A549 (cell line): ENCODE measurements around the gene SBF2. TPM values are rescaled to one million over a fixed set of nuclear protein-coding genes. Genes with fewer than 3 reads are reported as not detected.

Experiments used
- ATAC-seq, 2 experiments: fragments of 200-7000 bp in 1 of 2; fragments of >200 bp in 1 of 2; cut with Nextera tagmentation in 1 of 2; cut with Tn5 transposase in 1 of 2; 3 replicates each; pipeline versions ENCODE4 v1.8.0 to v1.9.1; 2018 to 2020; ENCODE audit warnings: mild to moderate bottlenecking in 1 of 2, moderate library complexity in 1 of 2
- CTCF ChIA-PET: fragments of 300-600 bp; sonication (Branson Sonifier 250); formaldehyde crosslinking; extraction: SDS; loops from one replicate; lab custom pipeline; 2021; ENCODE audit warnings: antibody characterized with exemption, inconsistent platforms; lab: Yijun Ruan, JAX
- POLR2A ChIA-PET: fragments of 350-600 bp; formaldehyde crosslinking; extraction: SDS; loops from one replicate; lab custom pipeline; 2021; ENCODE audit warnings: antibody characterized with exemption, inconsistent platforms; lab: Yijun Ruan, JAX
- DNase-seq, 2 experiments: peaks; one replicate each; pipeline versions ENCODE4 v3.0.0 to v3.0.0-alpha.2; 2011 to 2016; ENCODE audit warnings: low read depth in 1 of 2, low spot score in 1 of 2
- FAIRE-seq: peaks from 2 replicates; lab custom pipeline; 2011; peaks lifted over from hg19 to GRCh38; lab: Jason Lieb, UNC
- H3K27ac ChIP-seq, 2 experiments: fragments of >200 bp; sonication (Bioruptor Twin); formaldehyde crosslinking; 3 replicates each; pipeline ENCODE4 v1.5.1; 2016 to 2017
- H3K4me1 ChIP-seq: fragments of >200 bp; sonication (Bioruptor Twin); formaldehyde crosslinking; 3 replicates; pipeline ENCODE4 v1.6.1; 2016
- H3K4me2 ChIP-seq: fragments of >200 bp; sonication (Bioruptor Twin); formaldehyde crosslinking; 3 replicates; pipeline ENCODE4 v1.6.1; 2016
- H3K4me3 ChIP-seq: fragments of >200 bp; sonication (Bioruptor Twin); formaldehyde crosslinking; 3 replicates; pipeline ENCODE4 v1.5.1; 2016
- H3K9me3 ChIP-seq: fragments of >200 bp; sonication (Bioruptor Twin); formaldehyde crosslinking; 3 replicates; pipeline ENCODE4 v1.6.1; 2016
- BHLHE40 ChIP-seq: IDR thresholded peaks from 2 replicates; pipeline ENCODE4 v1.6.1; 2012; ENCODE audit warnings: low read depth, low read length, inconsistent platforms
- CHD2 ChIP-seq: fragments of 150-350 bp; IDR thresholded peaks from 2 replicates; pipeline ENCODE4 v1.6.1; 2014; ENCODE audit warnings: low read length; ENCODE audit not compliant: partially characterized antibody
- EHF ChIP-seq: fragments of 250-450 bp; sonication (Bioruptor Pico); IDR thresholded peaks from 2 replicates; pipeline ENCODE4 v1.5.0; 2020; ENCODE audit warnings: mild to moderate bottlenecking
- EHMT2 ChIP-seq: fragments of 200-600 bp; sonication (generic); IDR thresholded peaks from 2 replicates; pipeline ENCODE4 v1.6.1; 2016; ENCODE audit warnings: antibody characterized with exemption, low read depth, mild to moderate bottlenecking, moderate library complexity
- FOSL2 ChIP-seq, 2 experiments: fragments of 450-650 bp in 1 of 2; fragments of >200 bp in 1 of 2; sonication (Bioruptor Twin) in 1 of 2; formaldehyde crosslinking; IDR thresholded peaks; 2 replicates each; pipeline versions ENCODE4 v1.5.0 to v1.6.1; 2016 to 2020; ENCODE audit warnings: mild to moderate bottlenecking in 1 of 2, moderate library complexity in 1 of 2
- FOXS1 ChIP-seq: fragments of 250-450 bp; sonication (Bioruptor Pico); IDR thresholded peaks from 2 replicates; pipeline ENCODE4 v1.5.0; 2020; ENCODE audit warnings: mild to moderate bottlenecking, moderate library complexity
- HDAC2 ChIP-seq: fragments of 200-600 bp; sonication (generic); IDR thresholded peaks from 2 replicates; pipeline ENCODE4 v1.6.1; 2016
- HOXA7 ChIP-seq: fragments of 250-450 bp; sonication (Bioruptor Pico); IDR thresholded peaks from 2 replicates; pipeline ENCODE4 v1.5.0; 2020; ENCODE audit warnings: mild to moderate bottlenecking, moderate library complexity
- HOXB13 ChIP-seq: fragments of 250-450 bp; sonication (Bioruptor Pico); IDR thresholded peaks from 2 replicates; pipeline ENCODE4 v1.5.0; 2020; ENCODE audit warnings: low read depth, mild to moderate bottlenecking, moderate library complexity
- KDM1A ChIP-seq: fragments of 200-600 bp; sonication (generic); IDR thresholded peaks from 2 replicates; pipeline ENCODE4 v1.6.1; 2016; ENCODE audit warnings: low read depth, mild to moderate bottlenecking
- MAZ ChIP-seq: fragments of 150-350 bp; IDR thresholded peaks from 2 replicates; pipeline ENCODE4 v1.6.1; 2014; ENCODE audit warnings: antibody characterized with exemption, low read depth, low read length, borderline replicate concordance
- MYC ChIP-seq: IDR thresholded peaks from 2 replicates; pipeline ENCODE4 v1.6.1; 2012; ENCODE audit warnings: mild to moderate bottlenecking, inconsistent platforms, low read length, improper control_type of control experiment, borderline replicate concordance
- NFE2L2 ChIP-seq: fragments of 150-350 bp; conservative IDR thresholded peaks from 2 replicates; pipeline ENCODE4 v1.6.1; 2014; ENCODE audit warnings: low read length
- NR3C1 ChIP-seq: fragments of >200 bp; sonication (Bioruptor Twin); formaldehyde crosslinking; IDR thresholded peaks from 3 replicates; pipeline ENCODE4 v1.6.1; 2017
- POLR2A ChIP-seq: IDR thresholded peaks from 2 replicates; pipeline ENCODE4 v1.6.1; 2012; ENCODE audit warnings: mild to moderate bottlenecking, low read length
- POLR2AphosphoS2 ChIP-seq: conservative IDR thresholded peaks from 2 replicates; pipeline ENCODE4 v1.6.1; 2012; ENCODE audit warnings: low read length, improper control_type of control experiment, inconsistent platforms
- RAD21 ChIP-seq, 2 experiments: fragments of >200 bp in 1 of 2; sonication (Bioruptor Twin) in 1 of 2; formaldehyde crosslinking in 1 of 2; IDR thresholded peaks in 1 of 2; conservative IDR thresholded peaks in 1 of 2; 2 replicates in 1 of 2; 3 replicates in 1 of 2; pipeline ENCODE4 v1.6.1; 2012 to 2018; ENCODE audit warnings: inconsistent platforms in 1 of 2
- RCOR1 ChIP-seq: fragments of 150-350 bp; IDR thresholded peaks from 2 replicates; pipeline ENCODE4 v1.6.1; 2014; ENCODE audit warnings: antibody characterized with exemption, low read length, low read depth
- RFX5 ChIP-seq: fragments of 450-650 bp; IDR thresholded peaks from 2 replicates; pipeline ENCODE4 v1.7.1; 2014; ENCODE audit warnings: antibody characterized with exemption, mild to moderate bottlenecking, moderate library complexity
- RNF2 ChIP-seq: fragments of 200-600 bp; sonication (generic); IDR thresholded peaks from 2 replicates; pipeline ENCODE4 v1.6.1; 2016; ENCODE audit warnings: low read depth, mild to moderate bottlenecking, antibody characterized with exemption, moderate library complexity, borderline replicate concordance
- SREBF2 ChIP-seq: fragments of 450-650 bp; IDR thresholded peaks from 2 replicates; pipeline ENCODE4 v1.6.1; 2014; ENCODE audit warnings: mild to moderate bottlenecking, moderate library complexity
- TFCP2L1 ChIP-seq: fragments of 250-450 bp; sonication (Bioruptor Pico); IDR thresholded peaks from 2 replicates; pipeline ENCODE4 v1.5.0; 2021; ENCODE audit warnings: mild to moderate bottlenecking
- TP53 ChIP-seq: fragments of 250-450 bp; sonication (Bioruptor Pico); IDR thresholded peaks from 2 replicates; pipeline ENCODE4 v1.5.0; 2021; ENCODE audit warnings: mild to moderate bottlenecking, moderate library complexity
- ZNF302 ChIP-seq: fragments of 250-450 bp; sonication (Bioruptor Pico); IDR thresholded peaks from 2 replicates; pipeline ENCODE4 v1.9.0; 2021; ENCODE audit warnings: inconsistent platforms, mild to moderate bottlenecking, moderate library complexity
- WGBS: methylation state at CpG from one replicate; pipeline ENCODE4 v1.1.6; 2017; ENCODE audit errors: missing lambda C conversion rate; 5-methylcytosine and 5-hydroxymethylcytosine counted together
- polyA plus RNA-seq, 4 experiments: library from polyadenylated mRNA; depleted of rRNA in 3 of 4; stranded (reverse); fragments of >200 nt; fragmentation: RNase III in 1 of 4; extraction: RNeasy Plus Mini Kit Qiagen cat#74134 plus additional on column Dnase treatment in 1 of 4; gene quantifications; 2 replicates in 3 of 4; 3 replicates in 1 of 4; pipeline ENCODE4 v1.2.3, GENCODE V29; 2011 to 2017
- TF ChIP-seq, protein P1 (sequence below): fragments of 150-350 bp; IDR thresholded peaks from 2 replicates; pipeline ENCODE4 v1.6.1; 2014; ENCODE audit warnings: low read depth, mild to moderate bottlenecking, low read length
- TF ChIP-seq, protein P2 (sequence below): fragments of 450-650 bp; IDR thresholded peaks from 2 replicates; pipeline ENCODE4 v1.6.1; 2014; ENCODE audit warnings: antibody characterized with exemption
- TF ChIP-seq, protein P3 (sequence below): fragments of 200-600 bp; sonication (generic); IDR thresholded peaks from 2 replicates; pipeline ENCODE4 v1.6.1; 2016; ENCODE audit warnings: antibody characterized with exemption, mild to moderate bottlenecking, moderate library complexity

Gene SBF2
- polyA plus RNA-seq, 2 of the 4 experiments (the other 2 are of a cell fraction): 11.1 to 49.6 TPM

DNA sequence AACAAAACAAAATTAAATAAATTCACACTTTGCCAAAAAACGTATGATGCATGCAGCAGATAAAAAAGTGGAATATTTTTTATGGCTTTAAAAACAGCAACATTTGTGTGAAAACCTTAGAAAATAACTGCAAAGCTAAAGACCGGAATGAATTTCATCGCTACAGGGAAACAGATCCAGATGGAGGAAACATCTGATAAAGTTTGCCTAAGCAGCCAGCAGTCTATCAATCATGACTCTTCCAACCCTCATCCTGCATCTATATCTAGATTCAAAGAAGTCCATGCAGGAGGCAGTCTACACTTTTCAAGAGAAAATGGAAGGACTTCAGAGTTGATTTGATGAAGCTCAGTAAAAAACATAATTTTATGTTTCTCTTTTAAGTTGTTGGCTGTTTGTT is 503.3 kb downstream of the SBF2 start:
- no peak for ATAC-seq
- no peak for FAIRE-seq
- no peak overlapping the region for H3K4me3 ChIP-seq
- no peak overlapping the region for H3K27ac ChIP-seq
- H3K4me2 ChIP-seq: no peak overlapping the region
- POLR2A ChIA-PET: no interaction called here
- 85% methylated on average over 3 of the region's 3 CpGs for WGBS
- no peaks in the 10 kb centered on the region for H3K4me1 ChIP-seq
- CTCF ChIA-PET: no interaction called here
- DNase-seq: no peak
- no peaks in the 10 kb centered on the region for H3K9me3 ChIP-seq
- TF ChIP-seq HOXA7 (CRISPR knock-in tag) (no peak), POLR2A (no peak), TP53 (CRISPR knock-in tag) (no peak), HDAC2 (no peak), FOSL2 (IDR thresholded peaks at IDR 0.05) (no peak), FOSL2 (CRISPR knock-in tag; IDR thresholded peaks at IDR 0.05) (no peak), RNF2 (no peak), MYC (no peak), TFCP2L1 (CRISPR knock-in tag) (no peak), EHF (CRISPR knock-in tag) (no peak), SREBF2 (no peak), ZNF302 (CRISPR knock-in tag) (no peak), EHMT2 (no peak), MAZ (no peak), KDM1A (no peak), BHLHE40 (no peak), POLR2AphosphoS2 (no peak)
- TF ChIP-seq, protein P1, sequence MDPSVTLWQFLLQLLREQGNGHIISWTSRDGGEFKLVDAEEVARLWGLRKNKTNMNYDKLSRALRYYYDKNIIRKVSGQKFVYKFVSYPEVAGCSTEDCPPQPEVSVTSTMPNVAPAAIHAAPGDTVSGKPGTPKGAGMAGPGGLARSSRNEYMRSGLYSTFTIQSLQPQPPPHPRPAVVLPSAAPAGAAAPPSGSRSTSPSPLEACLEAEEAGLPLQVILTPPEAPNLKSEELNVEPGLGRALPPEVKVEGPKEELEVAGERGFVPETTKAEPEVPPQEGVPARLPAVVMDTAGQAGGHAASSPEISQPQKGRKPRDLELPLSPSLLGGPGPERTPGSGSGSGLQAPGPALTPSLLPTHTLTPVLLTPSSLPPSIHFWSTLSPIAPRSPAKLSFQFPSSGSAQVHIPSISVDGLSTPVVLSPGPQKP: no peak
- TF ChIP-seq, protein P2, sequence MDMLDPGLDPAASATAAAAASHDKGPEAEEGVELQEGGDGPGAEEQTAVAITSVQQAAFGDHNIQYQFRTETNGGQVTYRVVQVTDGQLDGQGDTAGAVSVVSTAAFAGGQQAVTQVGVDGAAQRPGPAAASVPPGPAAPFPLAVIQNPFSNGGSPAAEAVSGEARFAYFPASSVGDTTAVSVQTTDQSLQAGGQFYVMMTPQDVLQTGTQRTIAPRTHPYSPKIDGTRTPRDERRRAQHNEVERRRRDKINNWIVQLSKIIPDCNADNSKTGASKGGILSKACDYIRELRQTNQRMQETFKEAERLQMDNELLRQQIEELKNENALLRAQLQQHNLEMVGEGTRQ: no peak

DNA sequence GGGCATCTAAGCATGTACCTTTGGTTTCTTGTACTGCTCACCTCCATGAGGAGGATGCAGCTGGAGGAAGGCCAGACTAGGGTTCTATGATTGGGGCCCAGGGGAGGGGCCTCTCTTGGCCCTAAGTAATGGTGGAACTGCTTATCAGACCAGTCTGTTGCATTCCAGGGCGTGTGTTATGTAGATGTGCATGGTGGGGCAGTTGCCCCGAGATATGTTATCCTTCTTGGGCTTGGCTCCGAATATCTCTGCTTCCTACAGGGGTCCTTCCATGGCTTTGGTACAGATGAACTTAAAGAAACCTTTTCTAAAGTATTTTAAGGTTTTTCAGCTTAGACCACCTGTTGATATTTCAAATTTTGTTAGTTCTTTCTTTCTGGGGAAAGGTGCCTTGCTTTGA is 504.1 kb downstream of the SBF2 start:
- no peaks in the 10 kb centered on the region for H3K9me3 ChIP-seq
- no peak overlapping the region for H3K4me3 ChIP-seq
- TF ChIP-seq CHD2: no peak
- TF ChIP-seq, protein P3, sequence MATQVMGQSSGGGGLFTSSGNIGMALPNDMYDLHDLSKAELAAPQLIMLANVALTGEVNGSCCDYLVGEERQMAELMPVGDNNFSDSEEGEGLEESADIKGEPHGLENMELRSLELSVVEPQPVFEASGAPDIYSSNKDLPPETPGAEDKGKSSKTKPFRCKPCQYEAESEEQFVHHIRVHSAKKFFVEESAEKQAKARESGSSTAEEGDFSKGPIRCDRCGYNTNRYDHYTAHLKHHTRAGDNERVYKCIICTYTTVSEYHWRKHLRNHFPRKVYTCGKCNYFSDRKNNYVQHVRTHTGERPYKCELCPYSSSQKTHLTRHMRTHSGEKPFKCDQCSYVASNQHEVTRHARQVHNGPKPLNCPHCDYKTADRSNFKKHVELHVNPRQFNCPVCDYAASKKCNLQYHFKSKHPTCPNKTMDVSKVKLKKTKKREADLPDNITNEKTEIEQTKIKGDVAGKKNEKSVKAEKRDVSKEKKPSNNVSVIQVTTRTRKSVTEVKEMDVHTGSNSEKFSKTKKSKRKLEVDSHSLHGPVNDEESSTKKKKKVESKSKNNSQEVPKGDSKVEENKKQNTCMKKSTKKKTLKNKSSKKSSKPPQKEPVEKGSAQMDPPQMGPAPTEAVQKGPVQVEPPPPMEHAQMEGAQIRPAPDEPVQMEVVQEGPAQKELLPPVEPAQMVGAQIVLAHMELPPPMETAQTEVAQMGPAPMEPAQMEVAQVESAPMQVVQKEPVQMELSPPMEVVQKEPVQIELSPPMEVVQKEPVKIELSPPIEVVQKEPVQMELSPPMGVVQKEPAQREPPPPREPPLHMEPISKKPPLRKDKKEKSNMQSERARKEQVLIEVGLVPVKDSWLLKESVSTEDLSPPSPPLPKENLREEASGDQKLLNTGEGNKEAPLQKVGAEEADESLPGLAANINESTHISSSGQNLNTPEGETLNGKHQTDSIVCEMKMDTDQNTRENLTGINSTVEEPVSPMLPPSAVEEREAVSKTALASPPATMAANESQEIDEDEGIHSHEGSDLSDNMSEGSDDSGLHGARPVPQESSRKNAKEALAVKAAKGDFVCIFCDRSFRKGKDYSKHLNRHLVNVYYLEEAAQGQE: no peak
- no peak for TF ChIP-seq EHF (CRISPR knock-in tag)
- no peak for TF ChIP-seq RAD21 (conservative IDR thresholded peaks at IDR 0.05 in 1 of 2, IDR thresholded peaks at IDR 0.05 in 1 of 2)
- TF ChIP-seq NR3C1: no peak
- no peak for TF ChIP-seq NFE2L2
- no peak for TF ChIP-seq HOXB13 (CRISPR knock-in tag)
- TF ChIP-seq TFCP2L1 (CRISPR knock-in tag): no peak
- no peak for TF ChIP-seq KDM1A
- TF ChIP-seq RCOR1: no peak
- TF ChIP-seq RFX5: no peak
- TF ChIP-seq FOXS1 (CRISPR knock-in tag): no peak
- TF ChIP-seq EHMT2: no peak
- TF ChIP-seq BHLHE40: no peak
- TF ChIP-seq, all 56 proteins: peak for 0
- H3K27ac ChIP-seq: no peak overlapping the region
- FAIRE-seq (no peak), ATAC-seq (no peak), DNase-seq (no peak)
- H3K4me1 ChIP-seq: no peaks in the 10 kb centered on the region
- ChIA-PET CTCF (no interaction called here), POLR2A (no interaction called here)
- no peak overlapping the region for H3K4me2 ChIP-seq
- 91% methylated on average over 3 of the region's 3 CpGs for WGBS
